RWPE1 (cell line): ENCODE results near the gene NRP2.

Source experiments
- CTCF ChIA-PET: fragments of 350-600 bp; sonication (Branson Sonifier 250); formaldehyde crosslinking; extraction: SDS; loops from one replicate; lab custom pipeline; 2021; lab: Yijun Ruan, JAX
- POLR2A ChIA-PET: fragments of 400-600 bp; formaldehyde crosslinking; extraction: SDS; loops from one replicate; lab custom pipeline; 2020; ENCODE audit warnings: antibody characterized with exemption; ENCODE audit not compliant: low non-redundant PET; lab: Yijun Ruan, JAX
- DNase-seq: peaks from one replicate; pipeline ENCODE4 v3.0.0; 2012; ENCODE audit warnings: low spot score
- H3K27ac ChIP-seq: fragments of 450-650 bp; 2 replicates; pipeline ENCODE4 v1.5.1; 2017
- TF ChIP-seq, protein P1 (sequence below): fragments of 450-650 bp; conservative IDR thresholded peaks from 2 replicates; pipeline ENCODE4 v1.5.1; 2017; ENCODE audit warnings: low read depth, mild to moderate bottlenecking

NRP2 gene

DNA sequence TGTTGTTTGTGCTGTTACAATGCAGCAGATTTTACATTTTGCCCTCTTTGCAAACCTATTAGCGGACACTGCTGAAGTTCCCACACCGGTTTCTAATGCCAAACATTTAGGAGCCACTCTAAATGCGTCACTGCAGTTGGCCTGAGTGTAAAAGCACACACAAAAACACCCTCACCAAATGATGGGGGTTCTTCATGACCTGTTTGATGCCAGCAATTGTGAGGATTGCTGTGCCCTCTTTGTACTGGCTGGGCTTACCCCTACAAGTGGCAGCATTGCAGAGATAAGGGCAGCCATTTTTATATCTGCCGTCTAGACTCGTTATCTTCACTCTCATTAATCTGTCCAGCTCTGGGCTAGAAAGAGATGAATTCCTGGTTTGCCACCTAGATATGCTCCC is 85.3 kb downstream of the NRP2 start:
- POLR2A ChIA-PET = no interaction called here
- H3K27ac ChIP-seq = no peak overlapping the region
- DNase-seq = no peak
- CTCF ChIA-PET = interaction anchor here (0.6 to 0.9 kb wide), 4 partner anchors 47 to 487 kb away, joined by 3 to 7 read pairs (median 4); no protein-coding TSS in a partner anchor
- TF ChIP-seq, protein P1, sequence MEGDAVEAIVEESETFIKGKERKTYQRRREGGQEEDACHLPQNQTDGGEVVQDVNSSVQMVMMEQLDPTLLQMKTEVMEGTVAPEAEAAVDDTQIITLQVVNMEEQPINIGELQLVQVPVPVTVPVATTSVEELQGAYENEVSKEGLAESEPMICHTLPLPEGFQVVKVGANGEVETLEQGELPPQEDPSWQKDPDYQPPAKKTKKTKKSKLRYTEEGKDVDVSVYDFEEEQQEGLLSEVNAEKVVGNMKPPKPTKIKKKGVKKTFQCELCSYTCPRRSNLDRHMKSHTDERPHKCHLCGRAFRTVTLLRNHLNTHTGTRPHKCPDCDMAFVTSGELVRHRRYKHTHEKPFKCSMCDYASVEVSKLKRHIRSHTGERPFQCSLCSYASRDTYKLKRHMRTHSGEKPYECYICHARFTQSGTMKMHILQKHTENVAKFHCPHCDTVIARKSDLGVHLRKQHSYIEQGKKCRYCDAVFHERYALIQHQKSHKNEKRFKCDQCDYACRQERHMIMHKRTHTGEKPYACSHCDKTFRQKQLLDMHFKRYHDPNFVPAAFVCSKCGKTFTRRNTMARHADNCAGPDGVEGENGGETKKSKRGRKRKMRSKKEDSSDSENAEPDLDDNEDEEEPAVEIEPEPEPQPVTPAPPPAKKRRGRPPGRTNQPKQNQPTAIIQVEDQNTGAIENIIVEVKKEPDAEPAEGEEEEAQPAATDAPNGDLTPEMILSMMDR = no peak

DNA sequence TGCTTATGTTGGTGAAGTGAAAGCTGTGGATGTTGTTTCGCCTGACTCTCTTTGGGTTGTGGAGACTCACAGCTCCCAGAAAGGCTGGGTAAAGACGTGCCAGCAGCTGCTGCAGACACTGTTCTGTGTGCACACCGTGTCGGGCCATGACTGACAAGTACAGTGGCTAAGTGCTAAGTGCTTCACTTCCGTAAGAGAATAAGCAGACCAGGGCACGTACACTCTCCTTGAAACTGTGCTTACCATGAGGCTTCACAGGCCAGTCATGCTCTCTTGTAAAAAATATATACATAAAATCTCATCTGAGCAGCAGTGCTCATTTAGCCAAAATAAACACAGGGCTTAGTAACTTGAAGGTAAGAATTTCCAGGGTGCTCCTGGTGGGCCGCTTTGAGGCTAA is 86.0 kb downstream of the NRP2 start:
- POLR2A ChIA-PET = no interaction called here
- TF ChIP-seq, protein P1 = no peak
- CTCF ChIA-PET = interaction anchor here (0.6 to 0.9 kb wide), 2 partner anchors 158 to 488 kb away, joined by 3 to 5 read pairs; no protein-coding TSS in a partner anchor
- H3K27ac ChIP-seq = peak overlapping the region; percentile 16; the same call in 1 of the 2 replicates
- no peak for DNase-seq

DNA sequence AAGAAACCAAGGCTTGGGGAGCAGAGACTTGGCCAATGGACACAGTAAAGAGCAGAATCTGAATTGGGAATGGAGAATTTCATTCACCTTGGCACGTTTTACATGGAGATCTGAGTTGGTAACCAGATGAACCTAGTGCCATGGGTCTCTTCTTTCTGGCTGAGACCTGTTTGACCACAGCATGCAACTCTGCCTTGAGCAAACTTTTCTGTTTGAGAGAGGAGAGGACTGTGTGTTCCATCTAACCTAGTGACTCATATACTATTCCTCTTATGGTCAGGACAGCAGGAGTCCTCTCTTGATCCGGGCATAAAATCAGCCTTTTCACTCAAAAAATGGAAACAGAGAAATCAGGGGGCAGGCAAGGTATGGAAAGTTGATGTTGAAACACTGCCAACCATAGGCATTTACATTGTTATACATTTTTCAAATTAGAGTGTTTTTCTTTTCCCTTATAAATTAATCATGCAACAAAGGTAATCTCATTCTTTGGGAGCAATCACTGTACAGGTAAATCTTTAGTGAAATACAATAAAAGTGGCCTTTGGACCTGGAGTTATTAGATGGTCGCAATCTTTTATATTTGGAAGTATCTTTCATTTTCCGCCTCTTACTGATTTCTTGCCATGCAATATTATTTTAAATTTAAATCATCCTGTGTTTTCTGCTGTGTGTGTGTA is 86.7 kb downstream of the NRP2 start:
- DNase-seq = no peak
- CTCF ChIA-PET = no interaction called here
- TF ChIP-seq, protein P1 = no peak
- POLR2A ChIA-PET = no interaction called here
- peak overlapping the region; percentile 16; the same call in 1 of the 2 replicates for H3K27ac ChIP-seq

DNA sequence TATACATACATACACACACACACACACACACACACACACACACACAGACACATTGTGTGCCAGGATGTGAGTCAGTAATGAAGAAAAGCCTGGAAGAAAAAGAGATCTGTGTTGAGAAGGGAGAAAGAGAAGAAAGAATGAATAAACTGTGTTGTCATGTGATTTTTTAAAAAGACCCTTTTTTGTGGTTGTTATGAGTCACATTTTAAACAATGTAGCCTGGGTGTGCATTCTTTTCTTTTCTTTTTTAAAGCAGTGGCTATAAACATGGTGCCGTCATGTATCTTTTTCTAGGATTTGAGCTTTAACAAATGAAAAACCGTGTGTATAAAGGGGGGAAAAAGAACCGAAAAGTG is 87.2 kb downstream of the NRP2 start:
- TF ChIP-seq, protein P1 = no peak
- H3K27ac ChIP-seq = no peak overlapping the region
- DNase-seq = no peak
- CTCF ChIA-PET = no interaction called here
- POLR2A ChIA-PET = no interaction called here

DNA sequence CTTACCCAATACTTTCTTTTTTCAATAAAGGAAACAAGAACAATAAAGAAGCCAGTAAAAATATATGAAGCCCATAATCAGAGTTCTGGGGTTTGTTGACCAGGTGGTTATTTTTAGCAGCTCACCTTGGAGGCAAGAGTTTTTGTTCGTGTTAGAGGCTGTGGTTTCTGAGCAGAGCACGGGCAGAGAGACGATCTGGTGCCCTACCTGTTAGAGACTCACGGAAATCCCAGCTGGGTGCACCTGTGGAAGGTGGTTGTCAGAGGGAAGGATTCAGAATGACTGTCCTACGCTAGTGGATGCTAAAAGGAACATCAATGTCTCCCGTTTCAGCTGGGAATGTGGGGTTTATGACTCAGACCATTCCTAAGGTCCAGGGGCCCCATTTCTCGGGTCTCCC is 87.6 kb downstream of the NRP2 start:
- ChIA-PET POLR2A (no interaction called here), CTCF (no interaction called here)
- DNase-seq = no peak
- H3K27ac ChIP-seq = peak overlapping the region; percentile 32; the same call in 1 of the 2 replicates
- TF ChIP-seq, protein P1 = no peak

DNA sequence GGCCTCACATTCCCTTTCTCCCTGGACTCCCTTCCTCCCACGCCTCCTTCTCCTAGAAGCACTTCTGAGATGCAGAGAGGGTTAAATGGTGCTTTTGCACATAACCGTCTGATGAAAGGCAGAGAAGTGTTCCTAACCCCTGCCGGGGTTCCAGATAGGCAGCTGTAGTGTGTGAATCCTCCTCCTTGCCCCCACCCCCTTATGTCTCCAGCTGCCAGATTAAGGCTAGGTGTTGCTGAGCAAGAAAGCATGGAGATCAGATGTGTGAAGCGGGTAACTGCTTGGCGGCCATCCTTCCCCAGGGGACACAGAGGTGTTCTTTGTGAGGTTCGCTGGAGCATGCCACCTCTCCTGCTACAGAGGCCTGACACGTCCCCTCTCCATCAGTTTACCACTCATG is 88.3 kb downstream of the NRP2 start:
- CTCF ChIA-PET = no interaction called here
- H3K27ac ChIP-seq = no peak overlapping the region
- POLR2A ChIA-PET = no interaction called here
- DNase-seq = no peak
- TF ChIP-seq, protein P1 = no peak
